H1 (cell line): ENCODE measurements around the gene STYXL1. TPM values are rescaled to one million over a fixed set of nuclear protein-coding genes. Genes with fewer than 3 reads are reported as not detected.

Experiments used
- BRCA1 ChIP-seq: IDR thresholded peaks from 2 replicates; pipeline ENCODE4 v1.6.1; 2012; ENCODE audit warnings: low read depth, low read length, improper control_type of control experiment
- EZH2 ChIP-seq: fragments of 200-600 bp; sonication (generic); IDR thresholded peaks from 2 replicates; pipeline ENCODE4 v1.7.1; 2012; ENCODE audit warnings: low read depth, mild to moderate bottlenecking, moderate library complexity, low read length, inconsistent platforms; ENCODE audit not compliant: severe bottlenecking
- POLR2A ChIP-seq, 2 experiments: IDR thresholded peaks; 1 replicate in 1 of 2; 2 replicates in 1 of 2; pipeline ENCODE4 v1.6.1; 2011; ENCODE audit warnings: low read depth in 2 of 2, low read length in 2 of 2, mild to moderate bottlenecking in 2 of 2; ENCODE audit errors: control extremely low read depth in 1 of 2
- RAD21 ChIP-seq, 2 experiments: IDR thresholded peaks in 1 of 2; conservative IDR thresholded peaks in 1 of 2; 2 replicates each; pipeline ENCODE4 v1.6.1; 2011; ENCODE audit warnings: low read depth in 2 of 2, low read length in 2 of 2, improper control_type of control experiment in 1 of 2, inconsistent platforms in 1 of 2, mild to moderate bottlenecking in 1 of 2, moderate library complexity in 1 of 2
- RFX5 ChIP-seq: IDR thresholded peaks from 2 replicates; pipeline ENCODE4 v1.6.1; 2011; ENCODE audit warnings: low read depth, low read length, improper control_type of control experiment, borderline replicate concordance
- TAF7 ChIP-seq: optimal IDR thresholded peaks from 2 replicates; pipeline ENCODE3; 2011; ENCODE audit warnings: low read depth, mild to moderate bottlenecking, inconsistent platforms, low read length, moderate library complexity, borderline replicate concordance
- polyA plus RNA-seq, 7 experiments: library from polyadenylated mRNA; depleted of rRNA in 3 of 7; stranded (reverse) in 5 of 7; unstranded in 2 of 7; fragments of >200 nt in 5 of 7; fragments of 200-250 nt in 2 of 7; gene quantifications; 1 replicate in 5 of 7; 2 replicates in 1 of 7; 4 replicates in 1 of 7; pipeline versions ENCODE4 v1.2.1 to v1.2.3, GENCODE V29; 2011 to 2013; ENCODE audit warnings: missing spikeins in 2 of 7, mixed read lengths in 2 of 7
- total RNA-seq: library from RNA; stranded (reverse); fragmentation: NEBNext Ultra II Directional; extraction: Animal tissue kit (Norgen Biotek cat#: 25700); gene quantifications from 2 replicates; pipeline ENCODE4 v1.2.1, GENCODE V29; 2021

The STYXL1 gene
- total and polyA plus RNA-seq, 2 of the 8 experiments (the other 6 are each of a cell fraction or from before 2014, with no cell fraction given): 32.3 to 53.9 TPM

GRCh38 chr7:75985518-75986146 is 62.2 kb downstream of the STYXL1 start (continued):
- no peak for TF ChIP-seq TAF7
- no peak for TF ChIP-seq POLR2A (IDR thresholded peaks at IDR 0.05; ENCODE audit: control extremely low read depth in 1 of 2, low read depth in 2 of 2, low read length in 2 of 2)
- no peak for TF ChIP-seq RFX5
- TF ChIP-seq BRCA1: no peak
- TF ChIP-seq EZH2: no peak
- no peak for TF ChIP-seq RAD21 (IDR thresholded peaks at IDR 0.05 in 1 of 2, conservative IDR thresholded peaks at IDR 0.05 in 1 of 2; ENCODE audit: low read depth in 2 of 2, low read length in 2 of 2)
